Stimulated activated CD4-positive, alpha-beta T cell treated with anti-CD3 and anti-CD28 coated beads, TNF-alpha, amount 100 ng/mL, for 4 hours (primary cell): ENCODE results near the gene STBD1.
"Not testable (repeated sequence)": the region's sequence is repeated elsewhere in the genome, so short reads cannot be mapped to it uniquely, and the experiment has no call there.

Source experiments
- DNase-seq, 3 experiments: peaks; one replicate each; pipeline ENCODE4 v3.0.0-alpha.2; 2020; ENCODE audit warnings: low read depth in 3 of 3

The STBD1 gene

DNA sequence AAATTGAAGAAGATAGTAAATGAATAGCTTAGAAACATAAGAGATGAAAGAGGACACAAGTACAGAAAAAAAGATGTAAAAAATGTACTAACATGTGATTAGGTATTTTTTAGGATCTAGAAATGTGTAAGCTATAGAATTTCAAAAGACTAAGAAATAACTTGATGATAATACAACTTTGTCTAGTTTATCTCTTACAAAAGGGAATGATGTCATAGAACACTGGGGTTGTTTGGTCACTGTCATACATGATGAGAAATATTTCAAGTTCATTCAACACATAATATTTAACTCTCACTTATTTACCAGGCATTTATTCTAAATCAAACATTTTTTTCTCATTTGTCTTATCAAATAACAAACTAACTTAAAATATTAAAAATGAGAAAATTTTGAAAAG is 18.5 kb downstream of the STBD1 start:
- DNase-seq = no peak

DNA sequence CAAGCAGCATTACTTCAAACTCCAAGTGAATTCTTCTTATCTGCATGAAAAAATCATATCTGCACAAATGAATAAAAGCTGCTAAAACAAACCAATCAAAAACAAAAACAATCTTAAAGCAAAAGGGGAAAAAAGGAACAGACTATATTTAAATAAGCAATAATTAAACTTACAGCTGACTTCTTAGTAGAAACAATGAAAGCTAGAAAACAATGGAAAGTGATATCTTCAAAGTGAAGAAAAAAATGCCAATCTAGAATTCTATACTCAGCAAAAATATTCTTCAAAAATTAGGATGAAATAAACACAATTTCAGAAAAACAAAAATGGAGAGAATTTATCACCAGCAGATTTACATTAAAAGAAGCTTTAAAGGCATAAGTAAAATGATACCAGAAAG is 20.0 kb downstream of the STBD1 start:
- no peak for DNase-seq

DNA sequence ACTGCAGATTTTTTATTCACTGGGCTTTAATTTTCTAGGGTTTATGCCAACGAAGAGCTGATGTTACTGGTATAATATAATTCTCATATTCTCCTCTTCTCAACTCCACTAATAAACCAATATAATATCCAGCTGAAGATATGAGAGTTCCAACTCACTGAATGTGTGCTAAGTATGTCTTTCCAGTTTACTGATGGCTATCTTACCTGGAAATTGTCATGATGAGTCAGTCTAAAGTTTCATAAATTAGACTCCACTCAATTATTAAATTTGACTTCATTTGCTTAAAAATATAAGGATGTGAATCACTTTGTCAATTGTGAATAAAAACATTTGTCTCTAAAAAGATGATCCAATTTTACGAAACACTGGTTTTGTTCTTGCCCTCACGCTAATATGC is 28.4 kb downstream of the STBD1 start:
- DNase-seq = no peak

DNA sequence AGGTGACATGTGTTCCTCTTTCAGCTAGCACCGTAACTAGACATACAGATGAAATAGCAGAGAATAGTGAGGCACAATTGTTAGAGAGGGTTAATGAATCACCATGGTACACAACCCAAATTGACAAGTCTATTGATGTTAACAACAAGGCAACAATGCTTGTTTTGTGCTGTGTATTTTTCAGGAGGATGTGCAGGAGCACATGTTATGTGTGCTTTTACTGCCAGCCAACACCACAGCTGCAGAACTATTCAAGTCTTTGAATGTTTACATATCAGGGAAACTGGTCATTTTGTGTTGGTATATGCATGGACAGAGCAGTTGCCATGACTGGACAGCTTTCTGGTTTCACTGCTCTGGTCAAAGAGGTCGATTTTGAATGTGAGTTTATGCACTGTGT is 32.8 kb downstream of the STBD1 start:
- DNase-seq = no peak

DNA sequence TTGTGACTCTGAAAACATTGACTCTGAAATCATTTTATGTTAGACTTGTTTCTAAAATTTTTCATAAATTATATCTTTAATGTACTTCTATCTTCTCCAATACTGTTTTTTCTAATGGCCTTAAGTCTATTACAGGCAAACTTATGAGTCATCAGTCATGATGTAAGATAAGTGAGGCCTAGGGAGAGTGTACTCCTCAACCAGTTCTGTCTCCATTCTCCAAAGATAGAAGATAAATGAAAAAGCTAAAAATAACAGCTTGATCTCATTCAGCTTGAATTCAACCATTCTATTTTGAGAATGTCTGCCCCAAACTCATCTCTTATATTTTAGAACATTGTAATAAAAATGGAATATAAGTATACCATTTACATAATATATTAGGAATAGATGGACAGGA is 34.5 kb downstream of the STBD1 start:
- DNase-seq = no peak

DNA sequence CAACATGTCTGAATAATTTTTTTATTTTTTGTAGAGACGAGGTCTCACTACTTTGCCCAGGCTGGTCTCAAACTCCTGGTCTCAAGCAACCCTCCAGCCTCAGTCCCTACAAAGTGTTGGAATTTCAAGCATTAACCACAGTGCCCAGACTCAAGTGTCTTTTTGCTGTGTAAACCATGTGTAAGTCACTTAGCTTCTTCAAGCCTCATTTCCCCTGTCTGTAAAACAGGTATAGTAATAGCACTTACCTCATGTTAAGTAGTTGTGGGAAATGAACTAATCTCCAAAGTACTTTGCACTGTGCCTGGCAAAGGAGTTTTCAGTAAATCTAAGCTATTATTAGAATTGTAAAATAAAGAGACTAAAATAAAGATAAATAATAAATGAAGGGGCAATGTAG is 35.7 kb downstream of the STBD1 start:
- no peak for DNase-seq

DNA sequence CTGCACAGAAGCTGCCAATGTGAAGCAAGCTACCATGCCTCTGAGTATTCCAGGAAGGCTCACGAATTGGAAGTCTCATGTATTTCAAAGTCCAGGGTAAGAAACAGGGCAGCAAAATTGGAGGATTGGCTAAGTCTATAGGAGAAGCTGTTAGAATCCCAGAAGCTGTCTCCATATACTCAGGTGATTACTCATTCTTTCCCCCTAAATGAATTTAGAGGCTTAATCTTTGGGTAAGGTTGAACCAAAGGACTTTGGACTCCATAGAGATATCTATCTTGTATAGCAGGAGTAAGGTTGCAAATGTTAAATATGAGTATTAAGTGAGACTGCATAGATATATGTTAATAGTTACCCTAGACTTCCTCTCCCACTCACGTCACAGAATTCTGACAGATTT is 36.3 kb downstream of the STBD1 start:
- DNase-seq = no peak

DNA sequence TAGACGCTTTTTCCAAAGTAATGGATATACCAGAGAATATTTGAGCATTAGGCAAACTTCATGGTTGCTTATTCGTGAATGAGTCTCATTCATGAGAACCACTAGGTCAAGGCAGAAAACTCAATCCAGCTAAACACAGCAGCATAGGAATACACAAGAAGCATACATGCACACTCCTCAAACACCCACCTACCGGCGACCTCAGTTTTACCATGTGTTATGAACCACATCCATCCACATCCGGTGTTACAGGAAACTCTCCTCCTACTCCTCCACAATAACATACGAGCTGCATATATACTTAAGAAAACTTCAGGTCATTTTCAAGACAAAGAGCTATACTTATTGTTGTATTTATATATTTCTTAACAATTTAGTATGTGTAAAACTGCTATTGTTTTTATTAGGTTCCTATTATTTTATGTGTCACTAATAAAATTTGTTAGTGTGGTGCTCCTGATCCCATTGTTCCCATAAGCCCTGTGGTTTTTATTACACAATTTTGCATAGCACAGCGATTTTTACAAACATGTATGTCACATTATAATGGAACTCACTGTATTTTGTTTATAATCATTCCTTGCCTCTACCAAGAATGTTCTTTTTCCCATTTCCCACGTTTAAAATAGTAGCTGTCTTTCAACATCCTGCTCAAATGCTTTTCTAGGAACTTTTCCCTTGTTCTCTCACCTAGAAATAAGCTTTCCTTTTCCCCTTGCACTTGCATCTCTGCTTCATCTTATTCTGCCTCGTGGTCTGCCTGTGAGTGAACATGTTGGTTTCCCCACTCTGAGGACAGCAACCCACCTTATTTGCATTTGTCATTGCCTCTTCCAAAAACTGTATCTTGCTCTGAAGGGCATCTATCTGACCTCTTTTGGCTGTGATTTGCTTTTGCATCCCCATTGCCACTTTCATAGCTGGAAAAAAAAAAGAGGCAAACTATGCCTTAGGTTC is 48.3 kb downstream of the STBD1 start:
- DNase-seq = no peak

DNA sequence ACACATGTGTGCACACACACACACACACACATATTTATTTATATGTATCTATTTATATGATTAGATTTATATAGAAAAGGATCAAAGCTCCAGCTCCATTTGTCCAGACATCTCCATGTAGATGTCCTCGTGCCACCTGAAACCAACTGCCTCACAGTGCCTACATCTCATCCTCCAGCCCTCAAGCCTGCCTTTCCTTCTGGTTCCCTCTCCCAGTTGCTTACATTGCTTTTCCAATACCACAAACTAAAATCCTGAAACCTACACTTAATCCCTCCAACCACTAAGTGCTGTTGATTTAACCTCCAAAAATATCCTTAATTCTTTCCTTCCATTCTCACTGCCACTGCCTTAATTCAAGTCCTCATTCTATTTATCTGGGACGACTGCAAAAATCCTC is 51.4 kb downstream of the STBD1 start:
- no peak for DNase-seq

DNA sequence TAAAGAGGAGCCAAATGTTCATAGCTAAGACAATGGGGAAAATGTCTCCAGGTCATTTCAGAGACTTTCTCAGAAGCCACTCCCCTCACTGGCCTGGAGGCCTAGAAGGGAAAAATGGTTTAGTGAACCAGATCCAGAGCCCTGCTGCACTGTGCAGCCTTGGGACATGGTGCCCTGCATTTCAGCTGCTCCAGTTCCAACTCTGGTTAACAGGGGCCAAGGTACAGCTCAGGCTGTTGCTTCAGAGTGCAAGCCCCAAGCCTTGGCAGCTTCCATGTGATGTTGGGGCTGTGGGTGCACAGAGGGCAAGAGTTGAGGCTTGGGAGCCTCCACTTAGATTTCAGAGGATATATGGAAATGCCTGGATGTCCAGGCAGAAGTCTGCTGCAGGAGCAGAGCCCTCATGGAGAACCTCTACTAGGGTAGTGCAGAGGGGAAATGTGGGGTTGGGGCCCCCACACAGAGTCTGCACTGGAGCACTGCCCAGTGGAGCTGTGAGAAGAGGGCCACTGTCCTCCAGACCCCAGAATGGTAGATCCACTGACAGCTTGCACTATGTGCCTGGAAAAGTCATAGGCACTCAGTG is 53.4 kb downstream of the STBD1 start:
- not testable (repeated sequence) for DNase-seq
